Osteoblast (primary cell): Measurements from ENCODE around the gene IFNK. TPM values are rescaled to one million over a fixed set of nuclear protein-coding genes. Genes with fewer than 3 reads are reported as not detected.
"Not testable (repeated sequence)": the region's sequence is repeated elsewhere in the genome, so short reads cannot be mapped to it uniquely, and the experiment has no call there.

Source experiments
- DNase-seq: peaks from one replicate; pipeline ENCODE4 v3.0.0; 2011; ENCODE audit warnings: low spot score, mixed read lengths; ENCODE audit not compliant: insufficient read length; ENCODE audit errors: missing footprints
- H2AFZ ChIP-seq: 2 replicates; pipeline ENCODE4 v1.6.0; 2011; ENCODE audit warnings: mild to moderate bottlenecking, low read length
- H3K27ac ChIP-seq: 2 replicates; pipeline ENCODE4 v1.5.1; 2011; ENCODE audit warnings: mild to moderate bottlenecking, low read depth, low read length, moderate library complexity
- H3K27me3 ChIP-seq: 2 replicates; pipeline ENCODE4 v1.6.0; 2012; ENCODE audit warnings: mild to moderate bottlenecking, control low read depth, inconsistent platforms, low read length, moderate library complexity; ENCODE audit not compliant: insufficient read depth
- H3K36me3 ChIP-seq: 2 replicates; pipeline ENCODE4 v1.5.1; 2011; ENCODE audit warnings: mild to moderate bottlenecking, low read length, control low read depth, moderate library complexity; ENCODE audit not compliant: insufficient read depth
- H3K4me1 ChIP-seq: 2 replicates; pipeline ENCODE4 v1.5.1; 2011; ENCODE audit warnings: mild to moderate bottlenecking, low read length, control low read depth, moderate library complexity; ENCODE audit not compliant: insufficient read depth
- H3K4me2 ChIP-seq: 2 replicates; pipeline ENCODE4 v1.6.0; 2011; ENCODE audit warnings: mild to moderate bottlenecking, low read length; ENCODE audit not compliant: insufficient read depth
- H3K4me3 ChIP-seq: fragments of 200-600 bp; sonication (generic); 3 replicates; pipeline ENCODE4 v1.5.1; 2012; ENCODE audit warnings: mild to moderate bottlenecking, low read length, inconsistent platforms; ENCODE audit not compliant: insufficient read depth
- H3K79me2 ChIP-seq: 2 replicates; pipeline ENCODE4 v1.6.0; 2012; ENCODE audit warnings: mild to moderate bottlenecking, low read length, control low read depth, inconsistent platforms; ENCODE audit not compliant: insufficient read depth
- H3K9me3 ChIP-seq: 2 replicates; pipeline ENCODE4 v1.5.1; 2011; ENCODE audit warnings: low read depth, low read length, control low read depth
- H4K20me1 ChIP-seq: 2 replicates; pipeline ENCODE4 v1.6.0; 2012; ENCODE audit warnings: mild to moderate bottlenecking, low read length, control low read depth; ENCODE audit not compliant: insufficient read depth
- total RNA-seq: library from RNA; depleted of rRNA; stranded (reverse); fragments of >200 nt; gene quantifications from 2 replicates; pipeline ENCODE4 v1.2.3, GENCODE V29; 2012
- TF ChIP-seq, protein P1 (sequence below): IDR thresholded peaks from 2 replicates; pipeline ENCODE4 v1.5.1; 2011; ENCODE audit warnings: mild to moderate bottlenecking, low read depth, low read length, moderate library complexity; ENCODE audit errors: extremely low read depth

IFNK gene
- total RNA-seq, 1 donor = not detected

- H3K27ac ChIP-seq = no peak overlapping the region
- TF ChIP-seq, protein P1, sequence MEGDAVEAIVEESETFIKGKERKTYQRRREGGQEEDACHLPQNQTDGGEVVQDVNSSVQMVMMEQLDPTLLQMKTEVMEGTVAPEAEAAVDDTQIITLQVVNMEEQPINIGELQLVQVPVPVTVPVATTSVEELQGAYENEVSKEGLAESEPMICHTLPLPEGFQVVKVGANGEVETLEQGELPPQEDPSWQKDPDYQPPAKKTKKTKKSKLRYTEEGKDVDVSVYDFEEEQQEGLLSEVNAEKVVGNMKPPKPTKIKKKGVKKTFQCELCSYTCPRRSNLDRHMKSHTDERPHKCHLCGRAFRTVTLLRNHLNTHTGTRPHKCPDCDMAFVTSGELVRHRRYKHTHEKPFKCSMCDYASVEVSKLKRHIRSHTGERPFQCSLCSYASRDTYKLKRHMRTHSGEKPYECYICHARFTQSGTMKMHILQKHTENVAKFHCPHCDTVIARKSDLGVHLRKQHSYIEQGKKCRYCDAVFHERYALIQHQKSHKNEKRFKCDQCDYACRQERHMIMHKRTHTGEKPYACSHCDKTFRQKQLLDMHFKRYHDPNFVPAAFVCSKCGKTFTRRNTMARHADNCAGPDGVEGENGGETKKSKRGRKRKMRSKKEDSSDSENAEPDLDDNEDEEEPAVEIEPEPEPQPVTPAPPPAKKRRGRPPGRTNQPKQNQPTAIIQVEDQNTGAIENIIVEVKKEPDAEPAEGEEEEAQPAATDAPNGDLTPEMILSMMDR = no peak
- H4K20me1 ChIP-seq = no peaks in the 10 kb centered on the region
- H2AFZ ChIP-seq = no peak overlapping the region
- no peaks in the 10 kb centered on the region for H3K27me3 ChIP-seq
- no peak overlapping the region for H3K4me3 ChIP-seq
- no peaks in the 10 kb centered on the region for H3K79me2 ChIP-seq
- H3K9me3 ChIP-seq = no peaks in the 10 kb centered on the region
- H3K36me3 ChIP-seq = no peaks in the 10 kb centered on the region
- H3K4me2 ChIP-seq = no peak overlapping the region
- no peaks in the 10 kb centered on the region for H3K4me1 ChIP-seq
- no peak for DNase-seq
These were observed 28.5 kb upstream of the IFNK start for GRCh38 chr9:27495480-27496134.

DNA sequence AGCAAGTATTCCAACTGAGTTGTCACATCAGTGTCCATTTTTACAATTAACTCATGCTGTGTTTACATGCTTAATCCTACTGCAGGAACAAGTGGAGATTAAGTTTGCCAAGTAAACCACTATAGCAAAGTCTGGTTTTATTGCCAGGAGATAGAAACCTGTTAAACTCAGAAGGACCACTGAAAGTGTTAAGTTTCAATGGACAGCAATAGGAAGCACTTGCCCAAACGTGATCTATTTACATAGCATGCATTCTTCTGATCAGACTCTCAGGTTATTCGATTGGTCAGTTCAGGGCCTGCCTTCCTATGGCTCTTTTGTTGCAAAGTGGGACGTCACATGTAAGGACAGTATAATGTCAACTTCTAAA lies 28.0 kb upstream of the IFNK start:
- H3K4me2 ChIP-seq = no peak overlapping the region
- no peak for DNase-seq
- no peaks in the 10 kb centered on the region for H3K79me2 ChIP-seq
- H3K4me3 ChIP-seq = no peak overlapping the region
- TF ChIP-seq, protein P1 = no peak
- no peaks in the 10 kb centered on the region for H3K36me3 ChIP-seq
- no peaks in the 10 kb centered on the region for H3K27me3 ChIP-seq
- H3K9me3 ChIP-seq = no peaks in the 10 kb centered on the region
- no peak overlapping the region for H2AFZ ChIP-seq
- no peaks in the 10 kb centered on the region for H4K20me1 ChIP-seq
- H3K4me1 ChIP-seq = no peaks in the 10 kb centered on the region
- no peak overlapping the region for H3K27ac ChIP-seq

DNA sequence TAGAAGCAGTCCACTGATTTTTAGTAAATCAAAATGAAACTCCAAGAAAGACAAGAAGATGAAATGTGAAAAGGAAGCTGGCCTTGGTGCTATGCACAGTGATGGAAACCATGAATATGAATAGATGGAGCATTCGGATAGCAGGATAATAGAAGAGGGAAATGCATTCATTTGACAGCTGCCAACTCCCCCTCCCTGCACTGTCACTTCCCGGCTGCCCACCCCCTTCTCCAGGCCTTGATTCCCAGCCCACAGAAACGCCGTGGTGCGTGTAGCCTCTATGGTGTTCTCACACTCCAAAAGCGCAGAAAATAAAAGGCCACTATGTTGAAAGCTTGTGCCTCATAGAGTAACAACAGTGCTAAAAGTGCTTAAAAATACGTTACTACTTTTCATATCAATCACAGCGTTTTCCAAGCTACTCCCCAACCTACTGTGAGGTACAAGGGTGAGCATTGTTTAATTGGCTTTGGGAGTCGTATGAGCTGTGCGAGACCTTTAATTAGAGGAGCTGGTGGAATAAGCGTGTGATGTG lies 26.1 kb upstream of the IFNK start:
- H3K4me2 ChIP-seq = no peak overlapping the region
- H3K36me3 ChIP-seq = no peaks in the 10 kb centered on the region
- H3K9me3 ChIP-seq = no peaks in the 10 kb centered on the region
- H3K4me1 ChIP-seq = no peaks in the 10 kb centered on the region
- H4K20me1 ChIP-seq = no peaks in the 10 kb centered on the region
- no peak overlapping the region for H3K27ac ChIP-seq
- H2AFZ ChIP-seq = no peak overlapping the region
- DNase-seq = no peak
- no peaks in the 10 kb centered on the region for H3K27me3 ChIP-seq
- TF ChIP-seq, protein P1 = no peak
- no peaks in the 10 kb centered on the region for H3K79me2 ChIP-seq
- no peak overlapping the region for H3K4me3 ChIP-seq

DNA sequence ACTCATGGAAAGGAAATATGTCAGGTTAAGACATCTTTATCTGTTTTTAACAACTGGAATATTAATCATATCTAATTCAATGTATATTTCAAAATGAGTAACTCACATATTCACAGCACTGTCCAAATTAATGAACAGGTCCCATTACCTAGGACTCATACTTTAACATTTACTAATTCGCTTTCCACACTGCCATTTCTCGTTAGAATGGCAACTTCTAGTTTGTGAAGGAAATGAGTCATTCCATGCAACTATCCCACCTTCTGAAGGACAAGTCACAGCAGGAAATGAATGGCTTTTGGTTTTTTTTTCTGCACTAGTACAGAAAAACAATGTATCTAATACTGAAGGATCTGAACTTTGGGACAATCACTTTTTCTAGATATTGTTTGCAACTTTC lies 24.6 kb upstream of the IFNK start:
- H3K9me3 ChIP-seq = no peaks in the 10 kb centered on the region
- no peaks in the 10 kb centered on the region for H3K27me3 ChIP-seq
- no peak overlapping the region for H2AFZ ChIP-seq
- no peak overlapping the region for H3K27ac ChIP-seq
- H3K79me2 ChIP-seq = no peaks in the 10 kb centered on the region
- no peak overlapping the region for H3K4me3 ChIP-seq
- TF ChIP-seq, protein P1 = no peak
- no peaks in the 10 kb centered on the region for H4K20me1 ChIP-seq
- no peak overlapping the region for H3K4me2 ChIP-seq
- no peaks in the 10 kb centered on the region for H3K36me3 ChIP-seq
- no peak for DNase-seq
- no peaks in the 10 kb centered on the region for H3K4me1 ChIP-seq

DNA sequence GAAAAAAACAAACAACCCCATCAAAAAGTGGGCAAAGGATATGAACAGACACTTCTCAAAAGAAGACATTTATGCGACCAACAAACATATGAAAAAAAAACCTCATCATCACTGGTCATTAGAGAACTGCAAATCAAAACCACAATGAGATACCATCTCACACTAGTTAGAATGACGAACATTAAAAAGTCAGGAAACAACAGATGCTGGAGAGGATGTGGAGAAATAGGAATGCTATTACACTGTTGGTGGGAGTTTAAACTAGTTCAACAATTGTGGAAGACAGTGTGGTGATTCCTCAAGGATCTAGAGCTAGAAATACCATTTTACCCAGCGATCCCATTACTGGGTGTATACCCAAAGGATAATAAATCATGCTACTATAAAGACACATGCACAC lies 23.2 kb upstream of the IFNK start:
- H2AFZ ChIP-seq, H3K36me3 ChIP-seq, H3K4me3 ChIP-seq, H3K4me2 ChIP-seq, H3K27ac ChIP-seq, H3K27me3 ChIP-seq, H4K20me1 ChIP-seq, H3K9me3 ChIP-seq, H3K4me1 ChIP-seq, H3K79me2 ChIP-seq, DNase-seq: not testable (repeated sequence)
